Measurements from ENCODE around the gene FAM234A. TPM values are rescaled to one million over a fixed set of nuclear protein-coding genes. Genes with fewer than 3 reads are reported as not detected.

The FAM234A gene
- total RNA-seq, 2 experiments from 2014 or later, result 10.9 to 26.8 TPM

GRCh38 chr16:270381-271255 is 36.0 kb downstream of the FAM234A start:
- intact Hi-C loops (cut with micrococcal nuclease; ENCODE audit: unreplicated experiment), result no loop called here
- BruUV-seq (replicated peaks), result no TSS peak
- CTCF ChIA-PET (ENCODE audit: unreplicated experiment), result no interaction called here
- Histone ChIP-seq H3K4me3 (ENCODE audit: low read depth, low read length, poor library complexity, severe bottlenecking) (no peak overlapping the region), H4K20me1 (ENCODE audit: insufficient read depth, low read length) (no peaks in the 10 kb centered on the region), H3K9me2 (ENCODE audit: insufficient read depth, low read length) (no peaks in the 10 kb centered on the region), H3K9me3 (ENCODE audit: low read length) (no peaks in the 10 kb centered on the region), H3K27ac (ENCODE audit: low read depth, low read length, poor library complexity, severe bottlenecking) (no peak overlapping the region), H3K79me2 (ENCODE audit: insufficient read depth, low read depth, low read length) (no peaks in the 10 kb centered on the region), H2AFZ (ENCODE audit: low read length) (no peak overlapping the region), H3K4me1 (ENCODE audit: insufficient read depth, low read length, poor library complexity, severe bottlenecking) (no peaks in the 10 kb centered on the region), H3K36me3 (ENCODE audit: insufficient read depth, low read length) (no peaks in the 10 kb centered on the region), H3K4me2 (ENCODE audit: low read length) (no peak overlapping the region)
- DNase-seq (ENCODE audit: low spot score), result no peak
- POLR2A ChIA-PET, result no interaction called here
- TF ChIP-seq EZH2phosphoT487 (IDR thresholded peaks at IDR 0.05; ENCODE audit: borderline replicate concordance, low read depth, low read length), result no peak
- TF ChIP-seq, protein P1, sequence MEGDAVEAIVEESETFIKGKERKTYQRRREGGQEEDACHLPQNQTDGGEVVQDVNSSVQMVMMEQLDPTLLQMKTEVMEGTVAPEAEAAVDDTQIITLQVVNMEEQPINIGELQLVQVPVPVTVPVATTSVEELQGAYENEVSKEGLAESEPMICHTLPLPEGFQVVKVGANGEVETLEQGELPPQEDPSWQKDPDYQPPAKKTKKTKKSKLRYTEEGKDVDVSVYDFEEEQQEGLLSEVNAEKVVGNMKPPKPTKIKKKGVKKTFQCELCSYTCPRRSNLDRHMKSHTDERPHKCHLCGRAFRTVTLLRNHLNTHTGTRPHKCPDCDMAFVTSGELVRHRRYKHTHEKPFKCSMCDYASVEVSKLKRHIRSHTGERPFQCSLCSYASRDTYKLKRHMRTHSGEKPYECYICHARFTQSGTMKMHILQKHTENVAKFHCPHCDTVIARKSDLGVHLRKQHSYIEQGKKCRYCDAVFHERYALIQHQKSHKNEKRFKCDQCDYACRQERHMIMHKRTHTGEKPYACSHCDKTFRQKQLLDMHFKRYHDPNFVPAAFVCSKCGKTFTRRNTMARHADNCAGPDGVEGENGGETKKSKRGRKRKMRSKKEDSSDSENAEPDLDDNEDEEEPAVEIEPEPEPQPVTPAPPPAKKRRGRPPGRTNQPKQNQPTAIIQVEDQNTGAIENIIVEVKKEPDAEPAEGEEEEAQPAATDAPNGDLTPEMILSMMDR (conservative IDR thresholded peaks at IDR 0.05; ENCODE audit: low read length), result no peak

DNA sequence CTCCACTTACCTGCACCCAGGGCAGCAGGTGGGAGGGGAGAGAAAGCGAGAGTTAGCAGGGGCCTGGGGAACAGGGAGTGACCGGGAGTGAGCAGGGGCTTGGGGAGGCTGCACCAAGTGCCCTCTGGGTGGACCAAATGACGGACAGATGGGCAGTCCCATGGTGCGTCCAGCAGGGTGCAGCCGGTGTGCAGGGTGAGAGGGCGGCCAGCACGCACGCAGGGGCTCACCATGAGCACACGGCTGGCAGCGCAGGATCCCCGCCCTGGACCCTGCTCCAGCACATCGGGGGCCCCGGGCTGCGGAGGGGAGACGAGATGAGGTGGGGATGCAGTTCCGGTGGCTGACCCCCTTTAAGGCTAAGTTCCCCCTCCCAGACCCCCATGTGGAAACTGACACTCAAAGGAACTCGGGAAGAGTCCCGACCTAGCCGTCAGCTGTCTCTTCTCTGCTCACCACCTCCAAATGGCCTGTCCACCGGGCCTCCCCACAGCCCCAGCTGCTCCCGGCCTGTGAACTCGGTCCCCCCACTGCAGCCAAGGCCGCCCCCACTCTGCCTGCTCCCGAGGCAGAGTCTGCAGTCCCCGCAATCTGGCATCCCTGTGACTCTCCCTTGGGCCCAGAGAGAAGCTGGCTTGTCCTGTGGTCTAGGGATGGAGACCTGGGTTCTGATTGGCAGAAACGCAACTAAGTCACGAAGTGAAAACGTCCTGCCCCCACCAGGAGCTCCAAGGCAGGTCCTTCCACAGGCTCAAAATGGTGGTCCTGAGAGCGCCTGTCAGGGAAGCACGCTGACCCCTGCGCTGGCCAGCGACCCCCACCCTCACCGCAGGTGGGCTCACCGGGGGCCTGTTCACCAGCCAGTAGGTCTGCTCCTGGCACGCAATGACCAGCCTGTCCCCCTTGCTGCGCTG is 38.3 kb downstream of the FAM234A start:
- H4K20me1 ChIP-seq (ENCODE audit: insufficient read depth, low read length), result no peaks in the 10 kb centered on the region
- BruUV-seq (replicated peaks), result no TSS peak
- CTCF ChIA-PET (ENCODE audit: unreplicated experiment), result no interaction called here
- H3K36me3 ChIP-seq (ENCODE audit: insufficient read depth, low read length), result no peaks in the 10 kb centered on the region
- H3K79me2 ChIP-seq (ENCODE audit: insufficient read depth, low read depth, low read length), result no peaks in the 10 kb centered on the region
- no peaks in the 10 kb centered on the region for H3K4me1 ChIP-seq (ENCODE audit: insufficient read depth, low read length, poor library complexity, severe bottlenecking)
- no peaks in the 10 kb centered on the region for H3K9me2 ChIP-seq (ENCODE audit: insufficient read depth, low read length)
- POLR2A ChIA-PET, result no interaction called here
- TF ChIP-seq EZH2phosphoT487 (IDR thresholded peaks at IDR 0.05; ENCODE audit: borderline replicate concordance, low read depth, low read length), result no peak
- TF ChIP-seq, protein P1 (conservative IDR thresholded peaks at IDR 0.05; ENCODE audit: low read length), result no peak
- no peak overlapping the region for H3K4me2 ChIP-seq (ENCODE audit: low read length)
- intact Hi-C loops (cut with micrococcal nuclease; ENCODE audit: unreplicated experiment), result no loop called here
- H3K4me3 ChIP-seq (ENCODE audit: low read depth, low read length, poor library complexity, severe bottlenecking), result no peak overlapping the region
- H3K9me3 ChIP-seq (ENCODE audit: low read length), result no peaks in the 10 kb centered on the region
- H2AFZ ChIP-seq (ENCODE audit: low read length), result no peak overlapping the region
- DNase-seq (ENCODE audit: low spot score), result no peak
- no peak overlapping the region for H3K27ac ChIP-seq (ENCODE audit: low read depth, low read length, poor library complexity, severe bottlenecking)
